Esophagus muscularis mucosa (tissue), 3 donors: Measurements from ENCODE around the gene PNCK.

Experiments
- POLR2AphosphoS5 ChIP-seq, 2 donors: sonication (generic); formaldehyde crosslinking; IDR thresholded peaks; one replicate each; pipeline ENCODE4 v1.6.1; 2017; ENCODE audit warnings: antibody characterized with exemption in 2 of 2
- TF ChIP-seq, protein P1 (sequence below), 3 experiments: fragments of 200-600 bp in 2 of 3; fragments of 450-650 bp in 1 of 3; sonication (generic) in 2 of 3; IDR thresholded peaks; one replicate each; pipeline ENCODE4 v1.5.1; 2017 to 2019; ENCODE audit warnings: antibody characterized with exemption in 3 of 3, mild to moderate bottlenecking in 2 of 3, moderate library complexity in 1 of 3

- TF ChIP-seq, protein P1, sequence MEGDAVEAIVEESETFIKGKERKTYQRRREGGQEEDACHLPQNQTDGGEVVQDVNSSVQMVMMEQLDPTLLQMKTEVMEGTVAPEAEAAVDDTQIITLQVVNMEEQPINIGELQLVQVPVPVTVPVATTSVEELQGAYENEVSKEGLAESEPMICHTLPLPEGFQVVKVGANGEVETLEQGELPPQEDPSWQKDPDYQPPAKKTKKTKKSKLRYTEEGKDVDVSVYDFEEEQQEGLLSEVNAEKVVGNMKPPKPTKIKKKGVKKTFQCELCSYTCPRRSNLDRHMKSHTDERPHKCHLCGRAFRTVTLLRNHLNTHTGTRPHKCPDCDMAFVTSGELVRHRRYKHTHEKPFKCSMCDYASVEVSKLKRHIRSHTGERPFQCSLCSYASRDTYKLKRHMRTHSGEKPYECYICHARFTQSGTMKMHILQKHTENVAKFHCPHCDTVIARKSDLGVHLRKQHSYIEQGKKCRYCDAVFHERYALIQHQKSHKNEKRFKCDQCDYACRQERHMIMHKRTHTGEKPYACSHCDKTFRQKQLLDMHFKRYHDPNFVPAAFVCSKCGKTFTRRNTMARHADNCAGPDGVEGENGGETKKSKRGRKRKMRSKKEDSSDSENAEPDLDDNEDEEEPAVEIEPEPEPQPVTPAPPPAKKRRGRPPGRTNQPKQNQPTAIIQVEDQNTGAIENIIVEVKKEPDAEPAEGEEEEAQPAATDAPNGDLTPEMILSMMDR (IDR thresholded peaks at IDR 0.05): no peak
- TF ChIP-seq POLR2AphosphoS5 (IDR thresholded peaks at IDR 0.05): no peak
These were observed 16.2 kb upstream of the PNCK start for GRCh38 chrX:153689654-153690465.
